Upper lobe of left lung (tissue), 6 donors: ENCODE results near the gene RNF166. TPM values are rescaled to one million over a fixed set of nuclear protein-coding genes. Genes with fewer than 3 reads are reported as not detected.

Source experiments
- ATAC-seq, 2 donors: fragments of 200-7000 bp; cut with Tn5 transposase; one replicate each; pipeline ENCODE4 v1.9.1; 2022; ENCODE audit warnings: mild to moderate bottlenecking in 2 of 2, moderate library complexity in 2 of 2; ENCODE audit not compliant: low FRiP score in 2 of 2
- DNase-seq, 2 donors: peaks; one replicate each; pipeline ENCODE4 v3.0.0-alpha.2; 2019 to 2020
- H3K27ac ChIP-seq, 4 donors: fragments of 200-600 bp; sonication (generic); one replicate each; pipeline ENCODE4 v1.5.1; 2016 to 2019
- H3K27me3 ChIP-seq, 4 donors: fragments of 200-600 bp; sonication (generic); one replicate each; pipeline ENCODE4 v1.5.1; 2017 to 2019
- H3K36me3 ChIP-seq, 4 donors: fragments of 200-600 bp; sonication (generic); one replicate each; pipeline ENCODE4 v1.5.1; 2016 to 2019
- H3K4me1 ChIP-seq, 4 donors: fragments of 200-600 bp; sonication (generic); one replicate each; pipeline ENCODE4 v1.5.1; 2018 to 2019
- H3K4me3 ChIP-seq, 4 donors: fragments of 200-600 bp; sonication (generic); one replicate each; pipeline ENCODE4 v1.5.1; 2017 to 2019; ENCODE audit warnings: mild to moderate bottlenecking in 2 of 4, moderate library complexity in 1 of 4
- H3K9me3 ChIP-seq, 4 donors: fragments of 200-600 bp; sonication (generic); one replicate each; pipeline ENCODE4 v1.5.1; 2018 to 2019
- CTCF ChIP-seq, 6 experiments: fragments of 450-650 bp in 4 of 6; fragments of 200-600 bp in 2 of 6; sonication (generic) in 2 of 6; IDR thresholded peaks; one replicate each; pipeline ENCODE4 v1.5.1; 2016 to 2019; ENCODE audit warnings: antibody characterized with exemption in 6 of 6
- EP300 ChIP-seq, 4 donors: sonication (generic); formaldehyde crosslinking; IDR thresholded peaks; one replicate each; pipeline ENCODE4 v1.5.1; 2017; ENCODE audit warnings: antibody characterized with exemption in 4 of 4, control low read depth in 2 of 4
- POLR2A ChIP-seq, 4 donors: fragments of 450-650 bp; IDR thresholded peaks; one replicate each; pipeline ENCODE4 v1.5.1; 2016 to 2017; ENCODE audit warnings: antibody characterized with exemption in 4 of 4, mild to moderate bottlenecking in 2 of 4
- POLR2AphosphoS5 ChIP-seq, 2 donors: sonication (generic); formaldehyde crosslinking; IDR thresholded peaks; one replicate each; pipeline ENCODE4 v1.5.1; 2017; ENCODE audit warnings: antibody characterized with exemption in 2 of 2
- WGBS, 2 donors: methylation state at CpG; one replicate each; pipeline ENCODE4 v1.1.5; 2017 to 2018; 5-methylcytosine and 5-hydroxymethylcytosine counted together
- total RNA-seq, 6 donors: library from RNA; depleted of rRNA in 4 of 6; stranded (reverse); fragments of >200 nt in 4 of 6; gene quantifications; one replicate each; pipeline versions ENCODE4 v1.1.0 to v1.2.1, GENCODE V29; 2016 to 2021
- donor health status: DM: no; HTN: no; CAD: no; lungs with moderate emphysema.
- donor health status: DM: no; HTN: yes; CAD: no; lungs with severe emphysema.

RNF166 gene
- total RNA-seq, 6 donors from 2014 or later: 23.2 to 101 (median 64.6) TPM

- no peak overlapping the region for H3K4me3 ChIP-seq
- H3K4me1 ChIP-seq: peaks cover 40 to 65% (median 49%) of the 10 kb centered on the region in 4 donors
- H3K9me3 ChIP-seq: no peaks in the 10 kb centered on the region
- H3K27me3 ChIP-seq: no peaks in the 10 kb centered on the region
- ATAC-seq (no peak), DNase-seq (peak in 1 of 2 donors; percentile 78)
- no peak for TF ChIP-seq POLR2AphosphoS5 (IDR thresholded peaks at IDR 0.05)
- TF ChIP-seq POLR2A (IDR thresholded peaks at IDR 0.05): no peak
- no peak for TF ChIP-seq CTCF (IDR thresholded peaks at IDR 0.05)
- no peak for TF ChIP-seq EP300 (IDR thresholded peaks at IDR 0.05)
- WGBS, 2 donors: 97 to 100% methylated on average over 9 to 25 of the region's 25 CpGs
- H3K27ac ChIP-seq: peak overlapping the region in 3 of 4 donors; percentile 87 to 96 (median 92)
- H3K36me3 ChIP-seq: peaks cover 12 to 45% (median 37%) of the 10 kb centered on the region in 4 donors
These were observed 7.6 kb downstream of the RNF166 start for GRCh38 chr16:88698646-88699045.

DNA sequence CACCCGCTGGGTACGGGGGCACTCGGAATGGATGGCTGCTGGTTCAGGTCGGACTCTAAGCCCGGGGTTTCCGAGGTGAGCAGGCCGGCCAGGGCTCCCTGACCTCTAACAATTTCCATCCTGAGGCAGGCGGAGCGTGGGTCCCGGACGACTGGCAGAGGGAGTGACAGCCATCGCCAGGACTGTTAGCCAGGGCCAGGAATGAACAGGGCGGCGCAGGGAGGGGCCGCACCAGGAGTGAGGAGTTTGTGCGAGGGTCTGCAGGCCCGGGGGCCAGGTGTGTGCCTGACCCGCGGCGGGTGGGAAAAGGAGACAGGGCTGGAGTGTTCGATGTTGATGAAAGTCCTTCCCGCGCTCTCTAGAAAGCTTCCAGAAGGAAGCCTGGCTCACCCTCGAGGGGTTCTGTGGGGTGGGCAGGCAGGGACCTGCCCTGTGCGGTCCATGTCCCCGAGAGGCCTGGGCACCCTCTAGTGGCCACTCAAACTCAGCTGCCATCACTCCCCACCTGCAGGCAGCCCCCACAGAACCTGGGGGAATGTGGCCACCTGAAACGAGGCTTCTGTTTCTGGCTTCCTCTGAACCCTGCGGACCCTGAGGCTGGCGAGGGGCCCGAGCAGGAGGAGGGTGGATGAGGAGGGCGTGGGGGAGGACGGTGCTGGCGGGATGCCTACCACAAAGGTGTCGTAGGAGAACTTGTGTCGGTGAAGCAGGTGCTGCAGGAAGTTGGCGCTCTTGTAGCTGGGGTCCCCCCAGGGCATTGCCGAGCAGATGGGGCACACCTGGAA is 8.2 kb downstream of the RNF166 start:
- TF ChIP-seq POLR2AphosphoS5 (IDR thresholded peaks at IDR 0.05): no peak
- TF ChIP-seq EP300 (IDR thresholded peaks at IDR 0.05): no peak
- TF ChIP-seq CTCF (IDR thresholded peaks at IDR 0.05): peak in 3 of 6 experiments; percentile 14 to 26 (median 22)
- TF ChIP-seq POLR2A (IDR thresholded peaks at IDR 0.05): no peak
- H3K36me3 ChIP-seq: peaks cover 12 to 45% (median 37%) of the 10 kb centered on the region in 4 donors
- no peaks in the 10 kb centered on the region for H3K9me3 ChIP-seq
- no peak for ATAC-seq
- peak overlapping the region in 3 of 4 donors; percentile 4 to 96 (median 92) for H3K27ac ChIP-seq
- H3K27me3 ChIP-seq: no peaks in the 10 kb centered on the region
- peak overlapping the region in 1 of 4 donors; percentile 20 for H3K4me3 ChIP-seq
- DNase-seq: peak in 1 of 2 donors; percentile 73
- 74 to 85% methylated on average over 32 to 33 of the region's 37 CpGs for WGBS, 2 donors
- peaks cover 34 to 59% (median 43%) of the 10 kb centered on the region in 4 donors for H3K4me1 ChIP-seq

DNA sequence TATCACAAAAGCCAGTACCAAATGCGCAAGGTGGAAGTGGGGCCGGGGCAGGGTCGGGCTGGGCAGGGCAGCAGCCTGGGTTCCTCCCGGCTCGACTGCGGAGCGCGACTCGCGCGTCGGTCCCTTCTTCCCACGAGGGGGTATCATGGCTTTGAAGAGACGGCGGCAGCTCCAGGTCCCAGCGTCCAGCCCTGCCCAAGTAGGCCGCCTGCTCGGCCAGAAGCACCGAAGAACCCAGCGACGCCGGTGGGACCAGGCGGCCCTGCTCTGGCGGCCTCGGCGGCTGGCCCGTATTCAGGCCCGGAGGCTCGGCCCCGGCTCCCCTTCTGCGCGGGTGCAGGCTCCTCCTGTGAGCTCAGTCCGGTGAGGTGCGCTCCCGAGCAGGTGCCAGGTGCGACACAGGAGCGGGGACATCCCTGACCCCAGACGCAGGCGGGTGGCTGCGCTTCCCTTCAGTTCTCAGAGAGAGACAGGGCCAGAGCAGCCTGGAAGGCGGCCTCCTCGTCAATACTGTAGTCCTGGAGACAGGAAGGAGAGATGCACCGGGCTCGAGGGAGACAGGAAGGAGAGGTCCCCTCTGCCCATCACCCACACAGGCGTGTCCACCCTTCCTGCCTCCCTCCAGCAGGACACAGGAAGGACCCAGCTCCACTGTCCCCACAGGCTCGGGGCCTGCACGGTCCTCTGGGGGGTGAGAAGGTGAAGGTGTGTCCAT is 8.9 kb downstream of the RNF166 start:
- TF ChIP-seq EP300 (IDR thresholded peaks at IDR 0.05): no peak
- no peak for TF ChIP-seq CTCF (IDR thresholded peaks at IDR 0.05)
- no peak for TF ChIP-seq POLR2A (IDR thresholded peaks at IDR 0.05)
- TF ChIP-seq POLR2AphosphoS5 (IDR thresholded peaks at IDR 0.05): no peak
- ATAC-seq (no peak), DNase-seq (peak in 1 of 2 donors; percentile 78)
- Histone ChIP-seq H3K9me3 (no peaks in the 10 kb centered on the region), H3K4me3 (peak overlapping the region in 1 of 4 donors; percentile 20), H3K4me1 (peaks cover 26 to 57% (median 36%) of the 10 kb centered on the region in 4 donors), H3K27ac (peak overlapping the region in 3 of 4 donors; percentile 4 to 92 (median 61)), H3K27me3 (no peaks in the 10 kb centered on the region), H3K36me3 (peaks cover 12 to 45% (median 37%) of the 10 kb centered on the region in 4 donors)
- WGBS, 2 donors: 93 to 94% methylated on average over 15 to 47 of the region's 47 CpGs

DNA sequence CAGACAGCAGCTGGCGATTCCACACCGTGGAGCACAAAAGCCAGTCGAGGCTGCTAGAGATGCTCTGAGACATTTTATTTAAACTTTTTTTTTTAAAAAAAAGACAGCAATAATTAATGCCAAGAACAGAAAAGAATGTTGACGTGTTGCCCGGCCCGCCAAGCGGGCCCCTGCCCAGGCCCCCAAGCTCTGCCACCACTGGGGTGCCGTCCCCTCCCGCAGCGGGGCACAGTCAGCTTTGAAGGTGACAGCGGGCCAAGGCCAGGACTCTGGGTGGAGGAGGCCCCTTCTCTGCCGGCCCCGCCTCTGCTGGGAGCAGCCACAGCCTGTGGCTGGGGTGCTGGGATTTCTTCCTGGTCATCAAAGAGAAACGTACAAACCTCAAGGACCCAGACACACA is 9.8 kb downstream of the RNF166 start:
- Histone ChIP-seq H3K9me3 (no peaks in the 10 kb centered on the region), H3K27me3 (no peaks in the 10 kb centered on the region), H3K4me1 (peaks cover 18 to 57% (median 29%) of the 10 kb centered on the region in 4 donors), H3K36me3 (peaks cover 12 to 45% (median 37%) of the 10 kb centered on the region in 4 donors), H3K27ac (peak overlapping the region in 2 of 4 donors; percentile 61 to 92), H3K4me3 (no peak overlapping the region)
- TF ChIP-seq CTCF (IDR thresholded peaks at IDR 0.05): no peak
- TF ChIP-seq POLR2AphosphoS5 (IDR thresholded peaks at IDR 0.05): no peak
- no peak for TF ChIP-seq EP300 (IDR thresholded peaks at IDR 0.05)
- no peak for TF ChIP-seq POLR2A (IDR thresholded peaks at IDR 0.05)
- ATAC-seq (no peak), DNase-seq (no peak)
- WGBS, 2 donors: 88 to 93% methylated on average over 10 to 12 of the region's 14 CpGs
